Nephron progenitor cell (in vitro differentiated cells): ENCODE data around the gene SULT1A3.
"Not testable (repeated sequence)": the region's sequence is repeated elsewhere in the genome, so short reads cannot be mapped to it uniquely, and the experiment has no call there.

ENCODE experiments used
- DNase-seq: peaks from one replicate; pipeline ENCODE4 v3.0.0; 2021
- H3K27ac Mint-ChIP-seq: 2 replicates; pipeline ENCODE4 v1.8.0; 2021; ENCODE audit warnings: mild to moderate bottlenecking, moderate library complexity, mixed read lengths
- H3K27me3 Mint-ChIP-seq: 2 replicates; pipeline ENCODE4 v1.8.0; 2021; ENCODE audit warnings: mild to moderate bottlenecking, low read depth, mixed read lengths; ENCODE audit not compliant: poor library complexity
- H3K36me3 Mint-ChIP-seq: 2 replicates; pipeline ENCODE4 v1.8.0; 2021; ENCODE audit warnings: low read depth, mixed read lengths
- H3K4me1 Mint-ChIP-seq: 2 replicates; pipeline ENCODE4 v1.8.0; 2021; ENCODE audit warnings: mixed read lengths
- H3K4me3 Mint-ChIP-seq: 2 replicates; pipeline ENCODE4 v1.8.0; 2021; ENCODE audit warnings: mild to moderate bottlenecking, moderate library complexity, mixed read lengths
- H3K9me3 Mint-ChIP-seq: 2 replicates; pipeline ENCODE4 v1.8.0; 2021; ENCODE audit warnings: mild to moderate bottlenecking, moderate library complexity, mixed read lengths
- TF ChIP-seq, protein P1 (sequence below): fragments of 200-600 bp; sonication (generic); IDR thresholded peaks from 2 replicates; pipeline ENCODE4 v1.5.0; 2021; ENCODE audit warnings: antibody characterized with exemption

The SULT1A3 gene

DNA sequence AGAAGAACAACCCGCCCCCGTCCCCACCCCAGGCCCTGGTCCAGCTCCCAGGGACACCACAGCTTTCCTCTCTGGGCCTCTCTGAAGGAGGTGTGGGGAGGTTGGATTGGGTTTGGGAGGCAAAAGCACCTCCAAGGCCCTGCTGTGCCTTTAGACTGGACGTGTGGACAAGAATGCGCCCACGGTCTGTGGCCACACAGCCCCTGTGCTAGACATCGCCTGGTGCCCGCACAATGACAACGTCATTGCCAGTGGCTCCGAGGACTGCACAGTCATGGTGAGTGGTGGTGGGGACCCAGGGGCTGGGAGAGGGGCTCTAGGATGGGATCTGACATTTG lies 12.6 kb upstream of the SULT1A3 start:
- H3K4me3 Mint-ChIP-seq: no peak overlapping the region
- no peak overlapping the region for H3K27ac Mint-ChIP-seq
- H3K36me3 Mint-ChIP-seq: no peaks in the 10 kb centered on the region
- peaks cover 9% of the 10 kb centered on the region for H3K4me1 Mint-ChIP-seq
- peaks cover 9% of the 10 kb centered on the region for H3K27me3 Mint-ChIP-seq
- H3K9me3 Mint-ChIP-seq: no peaks in the 10 kb centered on the region
- DNase-seq: no peak
- TF ChIP-seq, protein P1, sequence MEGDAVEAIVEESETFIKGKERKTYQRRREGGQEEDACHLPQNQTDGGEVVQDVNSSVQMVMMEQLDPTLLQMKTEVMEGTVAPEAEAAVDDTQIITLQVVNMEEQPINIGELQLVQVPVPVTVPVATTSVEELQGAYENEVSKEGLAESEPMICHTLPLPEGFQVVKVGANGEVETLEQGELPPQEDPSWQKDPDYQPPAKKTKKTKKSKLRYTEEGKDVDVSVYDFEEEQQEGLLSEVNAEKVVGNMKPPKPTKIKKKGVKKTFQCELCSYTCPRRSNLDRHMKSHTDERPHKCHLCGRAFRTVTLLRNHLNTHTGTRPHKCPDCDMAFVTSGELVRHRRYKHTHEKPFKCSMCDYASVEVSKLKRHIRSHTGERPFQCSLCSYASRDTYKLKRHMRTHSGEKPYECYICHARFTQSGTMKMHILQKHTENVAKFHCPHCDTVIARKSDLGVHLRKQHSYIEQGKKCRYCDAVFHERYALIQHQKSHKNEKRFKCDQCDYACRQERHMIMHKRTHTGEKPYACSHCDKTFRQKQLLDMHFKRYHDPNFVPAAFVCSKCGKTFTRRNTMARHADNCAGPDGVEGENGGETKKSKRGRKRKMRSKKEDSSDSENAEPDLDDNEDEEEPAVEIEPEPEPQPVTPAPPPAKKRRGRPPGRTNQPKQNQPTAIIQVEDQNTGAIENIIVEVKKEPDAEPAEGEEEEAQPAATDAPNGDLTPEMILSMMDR: no peak

DNA sequence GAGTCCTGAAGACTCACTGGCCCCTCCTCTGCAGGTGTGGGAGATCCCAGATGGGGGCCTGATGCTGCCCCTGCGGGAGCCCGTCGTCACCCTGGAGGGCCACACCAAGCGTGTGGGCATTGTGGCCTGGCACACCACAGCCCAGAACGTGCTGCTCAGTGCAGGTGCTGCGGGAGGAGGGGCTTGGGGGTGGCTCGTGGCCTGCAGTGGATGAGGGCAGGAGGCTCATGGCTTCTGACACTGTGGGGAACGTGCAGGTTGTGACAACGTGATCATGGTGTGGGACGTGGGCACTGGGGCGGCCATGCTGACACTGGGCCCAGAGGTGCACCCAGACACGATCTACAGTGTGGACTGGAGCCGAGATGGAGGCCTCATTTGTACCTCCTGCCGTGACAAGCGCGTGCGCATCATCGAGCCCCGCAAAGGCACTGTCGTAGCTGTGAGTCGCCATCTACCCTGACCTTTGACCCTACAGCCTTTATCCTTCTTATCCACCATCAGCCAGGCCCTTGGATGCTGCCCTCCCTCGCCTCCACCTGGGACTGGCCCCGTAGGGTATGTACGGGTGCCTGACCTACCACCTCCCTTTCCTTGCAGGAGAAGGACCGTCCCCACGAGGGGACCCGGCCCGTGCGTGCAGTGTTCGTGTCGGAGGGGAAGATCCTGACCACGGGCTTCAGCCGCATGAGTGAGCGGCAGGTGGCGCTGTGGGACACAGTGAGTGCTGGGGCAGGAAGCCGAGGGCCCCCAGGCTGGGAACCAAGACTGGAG lies 12.1 kb upstream of the SULT1A3 start:
- peak; percentile 74 for DNase-seq
- H3K9me3 Mint-ChIP-seq: no peaks in the 10 kb centered on the region
- TF ChIP-seq, protein P1: peak; percentile 61
- no peak overlapping the region for H3K27ac Mint-ChIP-seq
- H3K36me3 Mint-ChIP-seq: no peaks in the 10 kb centered on the region
- no peak overlapping the region for H3K4me3 Mint-ChIP-seq
- H3K4me1 Mint-ChIP-seq: peaks cover 9% of the 10 kb centered on the region
- H3K27me3 Mint-ChIP-seq: peaks cover 5% of the 10 kb centered on the region

DNA sequence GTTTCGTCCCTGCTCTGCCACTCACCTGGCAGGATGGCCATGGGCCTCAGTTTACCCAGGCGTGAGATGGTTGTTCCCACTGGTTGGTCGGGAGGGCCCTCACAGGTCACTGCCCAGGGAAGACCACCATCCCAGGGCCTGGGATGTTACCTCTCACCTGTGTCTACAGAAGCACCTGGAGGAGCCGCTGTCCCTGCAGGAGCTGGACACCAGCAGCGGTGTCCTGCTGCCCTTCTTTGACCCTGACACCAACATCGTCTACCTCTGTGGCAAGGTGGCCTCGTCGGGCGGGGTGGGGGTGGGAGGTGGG lies 11.5 kb upstream of the SULT1A3 start:
- H3K4me3 Mint-ChIP-seq: no peak overlapping the region
- peaks cover 9% of the 10 kb centered on the region for H3K4me1 Mint-ChIP-seq
- no peaks in the 10 kb centered on the region for H3K9me3 Mint-ChIP-seq
- peaks cover 1% of the 10 kb centered on the region for H3K27me3 Mint-ChIP-seq
- no peaks in the 10 kb centered on the region for H3K36me3 Mint-ChIP-seq
- TF ChIP-seq, protein P1: no peak
- H3K27ac Mint-ChIP-seq: no peak overlapping the region
- no peak for DNase-seq

DNA sequence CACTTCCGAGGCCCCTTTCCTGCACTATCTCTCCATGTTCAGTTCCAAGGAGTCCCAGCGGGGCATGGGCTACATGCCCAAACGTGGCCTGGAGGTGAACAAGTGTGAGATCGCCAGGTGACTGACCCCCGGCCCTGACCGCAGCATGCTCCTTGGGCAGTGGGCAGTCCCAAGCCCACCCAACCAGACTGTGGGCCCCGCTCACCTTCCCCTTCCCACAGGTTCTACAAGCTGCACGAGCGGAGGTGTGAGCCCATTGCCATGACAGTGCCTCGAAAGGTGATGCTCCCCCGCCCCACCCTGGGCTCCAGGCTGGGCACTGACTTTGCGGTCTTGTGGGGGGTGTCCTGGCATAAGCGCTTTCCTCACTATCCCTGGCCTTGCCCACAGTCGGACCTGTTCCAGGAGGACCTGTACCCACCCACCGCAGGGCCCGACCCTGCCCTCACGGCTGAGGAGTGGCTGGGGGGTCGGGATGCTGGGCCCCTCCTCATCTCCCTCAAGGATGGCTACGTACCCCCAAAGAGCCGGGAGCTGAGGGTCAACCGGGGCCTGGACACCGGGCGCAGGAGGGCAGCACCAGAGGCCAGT lies 11.0 kb upstream of the SULT1A3 start:
- TF ChIP-seq, protein P1: no peak
- H3K4me3 Mint-ChIP-seq: no peak overlapping the region

DNA sequence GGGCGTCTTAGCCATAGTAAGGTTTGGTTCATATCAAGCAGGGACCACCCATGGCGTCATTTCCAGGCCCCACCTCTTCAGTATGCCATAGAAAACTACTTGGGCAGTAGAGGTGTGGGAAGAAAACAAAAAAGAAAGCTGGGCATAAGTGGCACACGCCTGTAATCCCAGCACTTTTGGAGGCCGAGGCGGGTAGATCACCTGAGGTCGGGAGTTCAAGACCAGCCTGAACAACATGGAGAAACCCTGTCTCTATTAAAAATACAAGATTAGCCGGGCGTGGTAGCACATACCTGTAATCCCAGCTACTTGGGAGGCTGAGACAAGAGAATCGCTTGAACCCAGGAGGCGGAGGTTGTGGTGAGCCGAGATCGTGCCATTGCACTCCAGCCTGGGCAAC lies 7.9 kb upstream of the SULT1A3 start:
- not testable (repeated sequence) for H3K36me3 Mint-ChIP-seq, H3K27me3 Mint-ChIP-seq, DNase-seq, H3K4me1 Mint-ChIP-seq, H3K27ac Mint-ChIP-seq, H3K4me3 Mint-ChIP-seq, H3K9me3 Mint-ChIP-seq

More for the DNA sequence above, 11.0 kb upstream of the SULT1A3 start:
- Mint-ChIP-seq H3K4me1 (peaks cover 9% of the 10 kb centered on the region), H3K27me3 (no peaks in the 10 kb centered on the region), H3K27ac (no peak overlapping the region), H3K9me3 (no peaks in the 10 kb centered on the region), H3K36me3 (no peaks in the 10 kb centered on the region)
- DNase-seq: no peak

DNA sequence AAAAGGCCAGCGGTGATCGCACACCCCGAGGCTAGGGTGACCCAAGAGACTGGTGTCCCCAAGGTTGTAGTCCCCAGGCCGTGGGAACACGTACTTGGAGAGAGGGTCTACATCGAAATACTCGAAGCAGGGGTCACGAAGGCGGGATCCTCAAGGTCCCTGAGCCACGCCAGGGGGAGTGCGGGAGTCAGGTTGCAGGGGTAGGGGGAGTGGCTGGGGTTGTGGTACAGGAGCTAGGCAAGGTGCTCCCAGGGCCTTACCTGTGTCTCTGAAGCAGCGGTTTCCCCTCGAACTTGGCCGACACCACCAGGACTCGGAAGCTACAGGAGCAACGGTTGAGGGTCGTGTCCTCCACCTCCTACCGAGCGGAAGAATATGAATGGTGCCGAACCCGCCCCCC lies 6.0 kb upstream of the SULT1A3 start:
- not testable (repeated sequence) for H3K36me3 Mint-ChIP-seq, H3K9me3 Mint-ChIP-seq, H3K4me3 Mint-ChIP-seq, H3K4me1 Mint-ChIP-seq, DNase-seq, H3K27me3 Mint-ChIP-seq, H3K27ac Mint-ChIP-seq

DNA sequence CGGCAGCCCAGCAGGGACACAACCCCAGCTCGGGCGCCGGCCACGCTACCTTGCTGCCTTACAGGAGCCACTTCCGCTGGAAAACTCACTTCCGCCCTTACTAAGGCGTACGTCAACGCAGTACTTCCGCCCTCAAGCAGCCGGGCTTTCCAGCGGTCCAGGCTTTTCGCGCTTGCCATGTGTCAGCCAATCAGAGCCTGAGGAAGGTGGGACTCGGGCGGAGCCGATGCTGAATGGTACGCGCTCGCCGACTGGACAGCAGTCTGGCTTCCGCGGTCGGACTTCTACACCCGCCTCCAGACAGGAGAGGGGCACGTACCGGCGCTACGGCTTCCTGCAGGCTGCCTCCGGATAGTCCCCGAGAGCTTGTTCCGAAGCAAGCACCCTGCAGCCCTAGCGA lies 5.4 kb upstream of the SULT1A3 start, which contains the start of the genes BOLA2B and SLX1A:
TSS of gene BOLA2B (minus strand) at position 52 of the 400 bp plus-strand sequence. CDS start 71 bp downstream, outside the sequence.
TSS of gene SLX1A (plus strand) at position 261 of the 400 bp plus-strand sequence. CDS start 210 bp downstream, outside the sequence.
- H3K27ac Mint-ChIP-seq: not testable (repeated sequence)

DNA sequence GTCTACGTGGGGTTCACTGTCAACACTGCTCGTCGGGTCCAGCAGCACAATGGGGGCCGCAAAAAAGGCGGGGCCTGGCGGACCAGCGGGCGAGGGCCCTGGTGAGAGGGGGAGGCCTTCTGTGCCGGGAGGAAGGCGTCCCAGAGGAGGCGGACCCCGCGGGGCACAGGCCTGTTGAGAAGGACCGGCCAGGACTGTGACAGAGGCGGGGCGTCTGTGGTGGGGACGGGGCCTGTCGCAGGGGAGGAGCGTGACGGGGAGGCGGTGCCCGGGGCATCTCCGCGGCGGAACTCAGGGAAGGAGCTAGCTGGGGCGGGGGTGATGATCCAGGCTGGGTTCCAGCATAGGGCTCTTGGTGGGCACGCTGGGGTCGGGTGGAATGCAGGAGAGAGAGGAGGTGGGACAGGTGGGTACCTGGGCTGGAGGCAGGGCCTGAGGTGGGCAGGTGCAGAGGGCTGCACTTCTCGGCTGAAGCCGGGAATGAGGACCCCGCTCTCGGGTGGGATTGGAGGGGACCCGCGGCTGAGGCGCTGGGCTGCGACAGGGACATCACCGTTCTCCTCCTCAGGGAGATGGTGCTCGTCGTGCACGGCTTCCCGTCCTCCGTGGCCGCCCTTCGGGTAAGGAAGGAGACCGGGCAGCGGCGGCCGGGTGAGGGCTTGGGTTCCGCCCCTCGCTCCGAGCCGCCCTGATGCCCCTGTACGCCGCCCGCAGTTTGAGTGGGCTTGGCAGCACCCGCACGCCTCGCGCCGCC lies 4.7 kb upstream of the SULT1A3 start:
- H3K36me3 Mint-ChIP-seq, H3K9me3 Mint-ChIP-seq, H3K27me3 Mint-ChIP-seq, H3K4me3 Mint-ChIP-seq, H3K4me1 Mint-ChIP-seq, H3K27ac Mint-ChIP-seq: not testable (repeated sequence)
- peak; percentile 20 for DNase-seq

More for the DNA sequence above, 5.4 kb upstream of the SULT1A3 start, which contains the start of the genes BOLA2B and SLX1A:
- H3K27me3 Mint-ChIP-seq, H3K4me1 Mint-ChIP-seq, H3K9me3 Mint-ChIP-seq, H3K36me3 Mint-ChIP-seq, H3K4me3 Mint-ChIP-seq, DNase-seq: not testable (repeated sequence)

DNA sequence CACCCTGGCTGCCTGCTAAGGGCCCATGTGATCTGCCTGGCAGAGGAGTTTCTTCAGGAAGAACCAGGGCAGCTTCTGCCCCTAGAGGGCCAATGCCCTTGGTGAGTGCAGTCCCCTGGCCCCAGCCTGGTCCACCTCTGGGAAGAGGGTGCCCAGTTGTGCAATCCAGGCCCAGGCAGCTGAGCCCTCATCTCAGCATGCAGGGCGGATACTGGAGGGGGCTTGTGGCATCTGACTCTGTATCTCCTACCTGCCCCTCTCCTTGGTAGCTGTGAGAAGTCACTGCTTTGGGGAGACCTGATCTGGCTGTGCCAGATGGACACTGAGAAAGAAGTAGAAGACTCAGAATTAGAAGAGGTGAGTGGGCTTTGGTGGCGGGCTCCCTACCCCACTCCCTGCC lies 2.1 kb upstream of the SULT1A3 start:
- not testable (repeated sequence) for H3K27ac Mint-ChIP-seq, H3K4me1 Mint-ChIP-seq, H3K9me3 Mint-ChIP-seq, H3K4me3 Mint-ChIP-seq, H3K36me3 Mint-ChIP-seq, DNase-seq, H3K27me3 Mint-ChIP-seq
